GM13976 (cell line): ENCODE measurements around the gene NHLRC4.
A peak's percentile ranks its signal among the peaks of the same experiment; 100 is the strongest.

Experiments used
- DNase-seq: peaks from one replicate; pipeline ENCODE4 v3.0.0; 2012; ENCODE audit warnings: low spot score
- CTCF ChIP-seq: IDR thresholded peaks from 2 replicates; pipeline ENCODE4 v1.5.1; 2012; ENCODE audit warnings: borderline replicate concordance, mild to moderate bottlenecking; ENCODE audit not compliant: insufficient read depth; ENCODE audit errors: extremely low read depth, missing control alignments, control extremely low read depth
- in situ Hi-C: fragments of 300-500 bp; cut with MboI; formaldehyde crosslinking; loops from one replicate; pipeline ENCODE4 v1.12.0; 2022; ENCODE audit warnings: low sequenced_read_pairs, mixed read lengths, inconsistent platforms; ENCODE audit not compliant: unreplicated experiment

NHLRC4 gene

GRCh38 chr16:588639-588888 is 21.8 kb downstream of the NHLRC4 start:
- TF ChIP-seq CTCF, result no peak
- in situ Hi-C loops, result no loop called here
- peak; percentile 62 for DNase-seq

GRCh38 chr16:588889-589657 is 22.3 kb downstream of the NHLRC4 start:
- in situ Hi-C loops, result no loop called here
- TF ChIP-seq CTCF, result no peak
- DNase-seq, result peak; percentile 93

- in situ Hi-C loops, result no loop called here
- no peak for TF ChIP-seq CTCF
- peak; percentile 99 for DNase-seq
Observed at GRCh38 chr16:589658-590187, 22.9 kb downstream of the NHLRC4 start, which contains the start of gene RAB40C. TSS of gene RAB40C (plus strand) at chr16:590066. CDS start at chr16:590292, 226 bp downstream.

- TF ChIP-seq CTCF, result peak; percentile 17
- in situ Hi-C loops, result no loop called here
- no peak for DNase-seq
Observed at GRCh38 chr16:590188-590814, 23.5 kb downstream of the NHLRC4 start.

GRCh38 chr16:590815-591200 is 24.0 kb downstream of the NHLRC4 start:
- in situ Hi-C loops, result no loop called here
- no peak for TF ChIP-seq CTCF
- no peak for DNase-seq

- no peak for DNase-seq
- in situ Hi-C loops, result no loop called here
- TF ChIP-seq CTCF, result no peak
Observed at GRCh38 chr16:591231-591630, 24.4 kb downstream of the NHLRC4 start.
